ENCODE data around the gene FABP3.

The FABP3 gene

GRCh38 chr1:31373897-31374486 lies 1.1 kb upstream of the FABP3 start:
- in situ Hi-C loops (cut with HindIII; ENCODE audit: low sequenced_read_pairs), result no loop called here

- in situ Hi-C loops (cut with HindIII; ENCODE audit: low sequenced_read_pairs), result no loop called here
Measured at GRCh38 chr1:31372751-31373055, 173 bp downstream of the FABP3 start.

GRCh38 chr1:31372051-31372450 lies 825 bp downstream of the FABP3 start:
- in situ Hi-C loops (cut with HindIII; ENCODE audit: low sequenced_read_pairs), result no loop called here

DNA sequence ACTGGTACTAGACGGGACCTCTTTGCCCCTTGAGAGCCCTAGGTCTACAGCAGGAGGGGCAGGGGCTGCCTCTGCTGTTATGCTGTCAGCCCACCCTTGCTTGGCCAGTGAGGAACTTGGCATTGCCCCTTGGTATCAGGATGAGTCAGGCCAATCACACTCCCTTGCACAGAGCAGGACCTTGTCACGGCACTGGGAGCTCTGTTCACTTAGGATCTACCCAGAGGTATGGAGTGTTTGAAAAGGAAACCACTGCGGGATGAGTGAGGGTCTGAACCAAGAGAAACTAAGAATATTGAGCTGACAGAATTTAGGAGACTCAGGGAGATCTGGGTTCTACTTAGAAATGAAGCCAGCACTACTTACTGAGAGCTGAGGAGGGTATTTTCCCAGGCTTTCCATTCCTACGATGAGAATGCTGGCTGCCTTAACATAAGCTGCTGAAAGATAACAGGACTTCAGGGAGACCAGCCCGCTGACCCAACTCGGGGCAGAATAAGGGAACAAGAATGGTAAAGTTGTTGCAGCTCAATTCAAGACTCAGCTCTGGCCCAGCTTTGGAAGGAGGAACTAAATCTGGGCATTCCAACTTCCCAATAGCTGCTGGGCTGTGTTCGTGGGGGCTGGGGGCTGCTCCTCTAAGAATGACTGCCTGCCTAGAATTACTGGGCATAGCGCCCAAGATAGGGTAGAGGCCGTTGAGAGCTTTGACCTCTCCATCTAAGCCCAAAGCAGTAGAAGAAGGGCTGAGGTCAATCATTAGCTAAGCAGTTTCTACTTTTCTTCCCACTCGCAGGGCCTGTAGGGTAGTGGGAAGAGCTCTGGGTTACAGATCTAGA lies 1.5 kb downstream of the FABP3 start:
- in situ Hi-C loops (cut with HindIII; ENCODE audit: low sequenced_read_pairs), result no loop called here

DNA sequence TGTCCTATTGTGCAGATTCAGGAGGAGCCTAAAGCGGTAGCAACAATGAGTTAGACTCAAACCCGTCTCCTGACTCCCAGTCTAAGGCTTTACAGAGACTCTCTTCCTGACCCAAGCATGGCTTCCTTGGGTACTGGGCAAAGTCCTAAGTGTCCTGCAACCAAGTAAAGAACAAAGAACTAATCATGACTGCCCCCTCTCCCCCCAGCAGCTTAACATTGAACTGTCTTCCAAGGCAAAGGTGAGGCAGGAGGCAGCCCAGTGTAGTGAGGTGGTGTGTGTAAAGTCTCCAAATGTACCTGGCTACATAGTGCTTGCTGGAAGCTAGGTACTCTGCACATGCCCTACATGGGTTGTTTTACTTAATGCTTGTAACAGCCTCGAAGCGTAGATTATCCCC lies 2.3 kb downstream of the FABP3 start:
- in situ Hi-C loops (cut with HindIII; ENCODE audit: low sequenced_read_pairs), result no loop called here

- in situ Hi-C loops (cut with HindIII; ENCODE audit: low sequenced_read_pairs), result no loop called here
Measured at GRCh38 chr1:31370021-31370420, 2.9 kb downstream of the FABP3 start.

GRCh38 chr1:31368611-31369107 lies 4.2 kb downstream of the FABP3 start:
- in situ Hi-C loops (cut with HindIII; ENCODE audit: low sequenced_read_pairs), result no loop called here

DNA sequence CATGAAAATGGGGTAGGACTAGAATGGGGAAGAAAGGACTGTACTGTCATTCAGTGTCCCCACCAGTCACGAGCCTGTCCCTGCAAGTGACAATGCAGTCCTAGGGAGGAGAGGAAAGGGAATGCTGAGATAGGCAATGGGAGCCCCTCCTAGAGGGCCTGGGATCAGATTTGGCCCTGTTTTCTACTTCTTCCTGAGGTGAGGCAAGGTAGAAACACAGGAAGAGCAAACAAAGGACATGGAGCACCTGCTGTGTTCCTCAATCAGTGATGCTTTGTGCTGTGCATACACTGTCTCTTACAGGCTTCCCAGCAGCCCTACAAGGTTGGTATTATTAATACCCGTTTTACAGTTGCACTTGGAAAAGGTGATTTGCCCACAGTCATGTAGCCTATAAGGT lies 6.1 kb downstream of the FABP3 start:
- in situ Hi-C loops (cut with HindIII; ENCODE audit: low sequenced_read_pairs), result no loop called here

DNA sequence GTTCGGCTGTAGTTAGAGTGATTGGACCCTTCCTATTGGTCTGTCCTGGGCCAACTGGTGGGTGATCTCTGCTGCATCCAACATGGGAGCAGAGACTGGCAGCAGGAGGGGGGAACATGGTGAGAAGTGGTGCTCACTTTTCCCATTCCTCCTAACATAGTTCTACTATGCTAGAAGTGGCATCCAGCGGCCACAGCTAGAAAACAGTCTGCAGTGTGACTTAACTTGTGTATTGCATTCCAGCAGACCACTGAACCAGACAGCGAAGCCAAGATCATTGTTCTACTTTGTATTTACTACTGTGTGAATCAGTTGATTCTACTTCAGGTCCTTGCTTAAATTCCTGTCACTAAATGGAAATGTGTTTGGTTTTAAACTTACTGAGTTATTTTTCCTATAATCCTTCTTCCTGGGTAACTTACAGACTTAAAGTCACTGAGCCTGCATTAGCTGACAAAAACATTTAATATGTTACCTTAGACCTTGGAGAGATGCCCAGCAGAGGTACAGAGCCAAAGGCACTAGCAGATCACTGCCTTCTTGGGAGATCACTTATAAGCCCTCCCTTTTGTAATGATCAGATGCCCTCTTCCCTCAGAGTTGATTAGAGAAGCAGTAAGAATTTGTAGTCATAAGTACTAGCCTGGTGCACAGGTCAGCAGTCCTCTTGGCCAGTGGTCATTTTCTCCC lies 8.2 kb downstream of the FABP3 start:
- in situ Hi-C loops (cut with HindIII; ENCODE audit: low sequenced_read_pairs), result no loop called here

DNA sequence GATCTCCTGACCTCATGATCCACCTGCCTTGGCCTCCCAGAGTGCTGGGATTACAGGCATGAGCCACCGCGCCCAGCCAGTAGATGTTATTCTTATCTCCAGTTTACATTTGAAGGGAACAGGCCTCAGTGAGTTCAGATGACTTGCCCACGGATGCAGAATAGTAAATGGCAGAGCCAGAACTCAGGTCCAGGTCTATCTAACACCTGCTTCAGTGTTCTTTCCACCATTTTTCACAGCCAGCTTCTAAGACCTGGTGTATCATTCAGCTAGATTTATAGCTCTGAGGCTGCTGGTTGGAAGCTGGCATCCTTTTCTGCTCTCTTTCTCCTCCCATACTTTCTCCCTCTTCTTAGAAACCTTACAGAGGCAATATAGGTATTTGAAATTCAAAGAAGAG lies 10.8 kb downstream of the FABP3 start:
- in situ Hi-C loops (cut with HindIII; ENCODE audit: low sequenced_read_pairs), result no loop called here

DNA sequence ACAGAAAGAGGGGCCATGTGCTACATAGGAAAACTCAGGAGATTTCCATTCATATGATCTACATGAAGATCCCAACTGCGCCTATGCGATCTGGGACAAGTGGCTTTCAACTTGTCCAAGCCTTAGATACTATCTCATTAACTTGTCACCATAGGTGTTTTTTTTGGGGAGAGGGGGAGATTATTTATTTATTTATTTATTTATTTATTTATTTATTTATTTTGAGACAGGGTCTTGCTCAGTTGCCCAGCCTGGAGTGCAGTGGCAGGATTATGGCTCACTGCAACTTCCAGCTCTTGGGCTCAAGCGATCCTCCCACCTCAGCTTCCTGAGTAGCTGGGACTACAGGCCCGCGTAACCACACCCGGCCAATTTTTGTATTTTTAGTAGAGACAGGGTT lies 11.3 kb downstream of the FABP3 start:
- in situ Hi-C loops (cut with HindIII; ENCODE audit: low sequenced_read_pairs), result no loop called here

DNA sequence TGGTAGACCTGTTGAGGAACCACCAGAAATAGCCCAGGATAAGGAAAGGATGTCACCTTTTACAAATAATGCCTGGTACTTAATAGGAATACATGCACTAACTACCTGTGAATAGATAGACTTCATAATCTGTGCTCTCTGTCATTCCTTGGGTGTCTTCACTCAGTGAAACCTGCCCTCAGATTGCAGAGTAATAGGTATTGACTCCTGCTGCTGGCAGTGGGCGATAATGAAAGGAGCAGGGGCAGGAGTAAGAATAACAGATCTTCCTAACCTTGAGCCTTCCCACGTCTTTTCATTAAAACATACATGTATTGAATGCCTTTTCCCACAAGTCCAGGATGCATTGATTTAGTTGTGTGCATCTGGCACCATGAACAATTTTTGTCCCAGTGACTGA lies 16.4 kb downstream of the FABP3 start:
- in situ Hi-C loops (cut with HindIII; ENCODE audit: low sequenced_read_pairs), result no loop called here

- in situ Hi-C loops (cut with HindIII; ENCODE audit: low sequenced_read_pairs), result no loop called here
Measured at GRCh38 chr1:31354283-31354682, 18.6 kb downstream of the FABP3 start.

- in situ Hi-C loops (cut with HindIII; ENCODE audit: low sequenced_read_pairs), result no loop called here
Measured at GRCh38 chr1:31348449-31348848, 24.4 kb downstream of the FABP3 start.

DNA sequence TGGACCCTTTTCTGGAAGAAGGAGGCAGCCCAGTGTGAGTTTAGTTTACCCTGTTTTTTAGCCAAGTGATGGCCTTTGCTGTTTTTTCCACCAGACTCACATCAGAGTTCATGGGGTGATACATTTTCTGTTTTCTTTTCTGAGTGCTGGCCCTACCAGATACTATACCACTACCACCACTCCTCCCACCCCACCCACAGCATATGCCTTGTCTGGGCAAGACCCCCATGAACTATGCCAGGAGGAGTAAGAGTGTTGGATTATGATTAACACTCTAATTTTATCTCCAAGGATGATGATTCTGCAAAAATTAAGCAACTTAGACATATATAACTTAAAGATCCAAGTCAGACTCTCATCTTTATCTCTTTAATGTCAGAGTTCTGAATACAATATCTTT lies 26.1 kb downstream of the FABP3 start:
- in situ Hi-C loops (cut with HindIII; ENCODE audit: low sequenced_read_pairs), result no loop called here

DNA sequence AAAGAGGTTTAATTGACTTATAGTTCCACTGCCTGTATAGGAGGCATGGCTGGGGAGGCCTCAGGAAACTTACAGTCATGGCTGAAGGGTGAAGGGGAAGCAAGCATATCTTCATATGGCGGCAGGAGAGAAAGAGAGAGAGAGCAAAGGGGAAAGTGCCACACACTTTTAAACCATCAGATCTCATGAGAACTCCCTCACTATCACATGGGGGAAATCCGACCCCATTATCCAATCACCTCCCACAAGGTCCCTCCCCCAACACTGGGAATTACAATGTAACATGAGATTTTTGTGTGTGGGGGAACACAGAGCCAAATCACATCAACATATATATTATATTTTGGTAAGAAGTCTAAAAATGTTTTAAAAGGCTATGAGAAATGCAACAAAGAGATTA lies 27.2 kb downstream of the FABP3 start:
- in situ Hi-C loops (cut with HindIII; ENCODE audit: low sequenced_read_pairs), result no loop called here

- in situ Hi-C loops (cut with HindIII; ENCODE audit: low sequenced_read_pairs), result no loop called here
Measured at GRCh38 chr1:31344503-31344902, 28.4 kb downstream of the FABP3 start.

GRCh38 chr1:31336687-31337467 lies 36.0 kb downstream of the FABP3 start:
- in situ Hi-C loops (cut with HindIII; ENCODE audit: low sequenced_read_pairs), result no loop called here

GRCh38 chr1:31335007-31335406 lies 37.9 kb downstream of the FABP3 start:
- in situ Hi-C loops (cut with HindIII; ENCODE audit: low sequenced_read_pairs), result no loop called here

DNA sequence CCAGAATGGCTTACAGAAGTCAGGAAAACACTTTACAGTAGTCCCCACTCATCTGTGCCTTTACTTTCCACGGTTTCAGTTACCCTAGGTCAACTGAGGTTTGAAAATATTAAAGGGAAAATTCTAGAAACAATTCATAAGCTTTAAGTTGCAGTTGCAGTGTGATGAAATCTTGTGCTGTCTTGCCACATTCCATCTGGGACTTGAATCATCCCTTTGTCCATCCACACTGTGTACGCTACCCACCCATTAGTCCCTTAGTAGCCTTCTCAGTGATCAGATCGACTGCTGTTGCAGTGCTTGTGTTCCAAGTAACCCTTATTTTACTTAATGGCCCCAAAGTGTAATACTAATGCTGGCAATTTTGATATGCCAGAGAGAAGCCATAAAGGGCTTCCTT lies 45.5 kb downstream of the FABP3 start:
- in situ Hi-C loops (cut with HindIII; ENCODE audit: low sequenced_read_pairs), result no loop called here

DNA sequence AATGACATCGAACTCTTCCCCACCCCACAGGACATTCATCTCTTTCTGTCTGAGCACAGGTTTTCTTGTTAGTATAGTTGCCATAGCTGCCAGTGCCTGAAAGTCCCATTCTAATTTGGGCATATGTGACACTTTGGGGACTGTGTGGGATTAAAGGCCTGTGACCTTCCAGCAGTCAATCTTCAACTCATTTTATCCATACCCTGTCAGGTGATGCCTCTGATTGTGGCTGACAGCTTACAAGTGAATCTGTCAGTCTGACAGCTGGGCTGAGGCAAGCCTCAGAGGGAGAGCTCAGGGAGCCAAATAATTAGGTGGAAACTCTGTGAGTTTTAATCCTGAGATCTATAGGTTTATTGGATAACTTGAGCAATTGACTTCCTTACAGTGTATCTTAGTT lies 46.4 kb downstream of the FABP3 start:
- in situ Hi-C loops (cut with HindIII; ENCODE audit: low sequenced_read_pairs), result no loop called here

Measured in endothelial cell of hepatic sinusoid (primary cell).